Measurements from ENCODE around the gene PCDHGA6. TPM values are rescaled to one million over a fixed set of nuclear protein-coding genes. Genes with fewer than 3 reads are reported as not detected.
"Not testable (repeated sequence)": the region's sequence is repeated elsewhere in the genome, so short reads cannot be mapped to it uniquely, and the experiment has no call there.

Gene PCDHGA6
- total RNA-seq, 1 experiment from 2014 or later, result 1.3 TPM

- Histone ChIP-seq H4K20me1 (ENCODE audit: low read length) (no peaks in the 10 kb centered on the region), H3K9me3 (ENCODE audit: low read length) (no peaks in the 10 kb centered on the region), H3K9ac (ENCODE audit: low read length) (no peak within 1 kb of the TSS), H3K4me2 (ENCODE audit: low read length) (no peak within 1 kb of the TSS), H3K79me2 (ENCODE audit: low read length) (no peaks in the 10 kb centered on the region), H2AFZ (ENCODE audit: low read length) (no peak within 1 kb of the TSS), H3K27me3 (ENCODE audit: low read length) (no peaks in the 10 kb centered on the region), H3K4me3 (ENCODE audit: low read length) (no peak within 1 kb of the TSS), H3F3A (ENCODE audit: low read length, unreplicated experiment) (no peaks in the 10 kb centered on the region), H3K27ac (ENCODE audit: low read length) (no peak within 1 kb of the TSS), H3K4me1 (ENCODE audit: insufficient read depth, low read length) (no peaks in the 10 kb centered on the region), H3K9me2 (replicated peaks; ENCODE audit: low read length) (no peaks in the 10 kb centered on the region), H3K36me3 (ENCODE audit: low read depth, low read length) (no peaks in the 10 kb centered on the region)
- no peak; the same call in 1 of the 2 replicates for TF ChIP-seq CTCF (conservative IDR thresholded peaks at IDR 0.05; ENCODE audit: low read depth, low read length)
- no peak for TF ChIP-seq EZH2 (IDR thresholded peaks at IDR 0.05; ENCODE audit: low read length, unreplicated experiment)
- no peak for TF ChIP-seq EZH2phosphoT487 (IDR thresholded peaks at IDR 0.05; ENCODE audit: borderline replicate concordance, low read length)
- ChIA-PET POLR2A (ENCODE audit: unreplicated experiment) (no interaction called here), CTCF (no interaction called here)
- ATAC-seq (no peak), DNase-seq (no peak)
- intact Hi-C loops (cut with micrococcal nuclease), result no loop called here
- no TSS peak for BruUV-seq (replicated peaks)
These were observed 30.3 kb upstream of the PCDHGA6 start, which contains the start of gene PCDHGA3 for GRCh38 chr5:141343242-141343952. Gene PCDHGA3, plus strand, starts transcription at chr5:141343829. Its CDS starts 205 bp downstream, at chr5:141344034.

GRCh38 chr5:141343953-141344463, 29.7 kb upstream of the PCDHGA6 start:
- no peak for DNase-seq
- Histone ChIP-seq H3K27ac (ENCODE audit: low read length) (no peak overlapping the region), H3K9me2 (replicated peaks; ENCODE audit: low read length) (no peaks in the 10 kb centered on the region), H3K36me3 (ENCODE audit: low read depth, low read length) (no peaks in the 10 kb centered on the region), H3K4me2 (ENCODE audit: low read length) (no peak overlapping the region), H3K4me3 (ENCODE audit: low read length) (no peak overlapping the region), H3F3A (ENCODE audit: low read length, unreplicated experiment) (no peaks in the 10 kb centered on the region), H4K20me1 (ENCODE audit: low read length) (no peaks in the 10 kb centered on the region), H3K79me2 (ENCODE audit: low read length) (no peaks in the 10 kb centered on the region), H2AFZ (ENCODE audit: low read length) (no peak overlapping the region), H3K4me1 (ENCODE audit: insufficient read depth, low read length) (no peaks in the 10 kb centered on the region), H3K27me3 (ENCODE audit: low read length) (no peaks in the 10 kb centered on the region), H3K9ac (ENCODE audit: low read length) (no peak overlapping the region), H3K9me3 (ENCODE audit: low read length) (no peaks in the 10 kb centered on the region)
- BruUV-seq (replicated peaks), result no TSS peak
- no peak for TF ChIP-seq EZH2 (IDR thresholded peaks at IDR 0.05; ENCODE audit: low read length, unreplicated experiment)
- TF ChIP-seq CTCF (conservative IDR thresholded peaks at IDR 0.05; ENCODE audit: low read depth, low read length), result no peak
- no peak for TF ChIP-seq EZH2phosphoT487 (IDR thresholded peaks at IDR 0.05; ENCODE audit: borderline replicate concordance, low read length)
- ChIA-PET CTCF (no interaction called here), POLR2A (ENCODE audit: unreplicated experiment) (no interaction called here)
- intact Hi-C loops (cut with micrococcal nuclease), result no loop called here
- no peak for ATAC-seq

- intact Hi-C loops (cut with micrococcal nuclease), result no loop called here
- no peaks in the 10 kb centered on the region for H3K9me3 ChIP-seq (ENCODE audit: low read length)
- H3K4me2 ChIP-seq (ENCODE audit: low read length), result no peak overlapping the region
- H3F3A ChIP-seq (ENCODE audit: low read length, unreplicated experiment), result no peaks in the 10 kb centered on the region
- H3K9me2 ChIP-seq (replicated peaks; ENCODE audit: low read length), result no peaks in the 10 kb centered on the region
- BruUV-seq (replicated peaks), result no TSS peak
- no peak for DNase-seq
- ChIA-PET POLR2A (ENCODE audit: unreplicated experiment) (no interaction called here), CTCF (no interaction called here)
- H3K79me2 ChIP-seq (ENCODE audit: low read length), result no peaks in the 10 kb centered on the region
- H3K27me3 ChIP-seq (ENCODE audit: low read length), result no peaks in the 10 kb centered on the region
- TF ChIP-seq EZH2 (IDR thresholded peaks at IDR 0.05; ENCODE audit: low read length, unreplicated experiment), result no peak
- no peak for TF ChIP-seq EZH2phosphoT487 (IDR thresholded peaks at IDR 0.05; ENCODE audit: borderline replicate concordance, low read length)
- no peak for TF ChIP-seq CTCF (conservative IDR thresholded peaks at IDR 0.05; ENCODE audit: low read depth, low read length)
- H3K27ac ChIP-seq (ENCODE audit: low read length), result no peak overlapping the region
- no peak for ATAC-seq
- H3K4me3 ChIP-seq (ENCODE audit: low read length), result no peak overlapping the region
- H3K36me3 ChIP-seq (ENCODE audit: low read depth, low read length), result no peaks in the 10 kb centered on the region
- H3K4me1 ChIP-seq (ENCODE audit: insufficient read depth, low read length), result no peaks in the 10 kb centered on the region
- no peak overlapping the region for H3K9ac ChIP-seq (ENCODE audit: low read length)
- H2AFZ ChIP-seq (ENCODE audit: low read length), result no peak overlapping the region
- H4K20me1 ChIP-seq (ENCODE audit: low read length), result no peaks in the 10 kb centered on the region
These were observed 28.4 kb upstream of the PCDHGA6 start for GRCh38 chr5:141345327-141345726.

- H3K9me2 ChIP-seq (replicated peaks; ENCODE audit: low read length); intact Hi-C loops (cut with micrococcal nuclease): not testable (repeated sequence)
- POLR2A ChIA-PET (ENCODE audit: unreplicated experiment), result interaction anchor here (0.6 kb wide), 1 partner anchor 245 kb away, joined by 4 read pairs; no protein-coding TSS in a partner anchor
These were observed 27.7 kb upstream of the PCDHGA6 start for GRCh38 chr5:141346017-141346416.

More at GRCh38 chr5:141346017-141346416, 27.7 kb upstream of the PCDHGA6 start:
- H3K4me2 ChIP-seq (ENCODE audit: low read length); H4K20me1 ChIP-seq (ENCODE audit: low read length); BruUV-seq (replicated peaks); ATAC-seq; H3F3A ChIP-seq (ENCODE audit: low read length, unreplicated experiment); H3K36me3 ChIP-seq (ENCODE audit: low read depth, low read length); CTCF ChIA-PET; H3K9me3 ChIP-seq (ENCODE audit: low read length); H3K4me3 ChIP-seq (ENCODE audit: low read length); H3K4me1 ChIP-seq (ENCODE audit: insufficient read depth, low read length); H3K9ac ChIP-seq (ENCODE audit: low read length); H3K27ac ChIP-seq (ENCODE audit: low read length); H3K27me3 ChIP-seq (ENCODE audit: low read length); H2AFZ ChIP-seq (ENCODE audit: low read length); DNase-seq; H3K79me2 ChIP-seq (ENCODE audit: low read length): not testable (repeated sequence)

Measured in PC-3 (cell line).